Fibroblast of lung (primary cell): Measurements from ENCODE around the gene ATP6V0C. TPM values are rescaled to one million over a fixed set of nuclear protein-coding genes. Genes with fewer than 3 reads are reported as not detected.

Experiments
- DNase-seq, 2 donors: peaks; one replicate each; pipeline versions ENCODE4 v3.0.0 to v3.0.0-alpha.2; 2010; ENCODE audit warnings: low read depth in 2 of 2
- H2AFZ ChIP-seq: 2 replicates; pipeline ENCODE4 v1.5.1; 2012; ENCODE audit warnings: low read length, control low read depth, inconsistent platforms
- H3K27ac ChIP-seq: 2 replicates; pipeline ENCODE4 v1.5.1; 2011; ENCODE audit warnings: low read length, control low read depth; ENCODE audit not compliant: insufficient read depth
- H3K27me3 ChIP-seq: 2 replicates; pipeline ENCODE4 v1.5.1; 2011; ENCODE audit warnings: mild to moderate bottlenecking, low read length; ENCODE audit not compliant: control insufficient read depth, insufficient read depth
- H3K36me3 ChIP-seq: 2 replicates; pipeline ENCODE4 v1.5.1; 2011; ENCODE audit warnings: low read length; ENCODE audit not compliant: control insufficient read depth, insufficient read depth
- H3K4me1 ChIP-seq: 2 replicates; pipeline ENCODE4 v1.5.1; 2011; ENCODE audit warnings: low read length; ENCODE audit not compliant: control insufficient read depth, insufficient read depth; ENCODE audit errors: extremely low read depth
- H3K4me2 ChIP-seq: 2 replicates; pipeline ENCODE4 v1.5.1; 2011; ENCODE audit warnings: low read length, control low read depth; ENCODE audit not compliant: insufficient read depth; ENCODE audit errors: extremely low read depth
- H3K4me3 ChIP-seq, 4 experiments: fragments of 200-600 bp in 1 of 4; sonication (generic) in 1 of 4; replicated peaks in 1 of 4; 2 replicates each; pipeline ENCODE4 v1.5.1; 2011 to 2016; ENCODE audit warnings: low read length in 4 of 4, low read depth in 3 of 4, mild to moderate bottlenecking in 3 of 4, control low read depth in 2 of 4, inconsistent platforms in 1 of 4, mixed read lengths in 1 of 4; ENCODE audit not compliant: insufficient read depth in 1 of 4; ENCODE audit errors: control extremely low read depth in 1 of 4
- H3K79me2 ChIP-seq: 2 replicates; pipeline ENCODE4 v1.5.1; 2012; ENCODE audit warnings: mild to moderate bottlenecking, low read length, inconsistent platforms; ENCODE audit not compliant: control insufficient read depth, insufficient read depth
- H3K9ac ChIP-seq: 2 replicates; pipeline ENCODE4 v1.5.1; 2011; ENCODE audit warnings: mild to moderate bottlenecking, low read length, control low read depth; ENCODE audit not compliant: insufficient read depth
- H3K9me3 ChIP-seq: 2 replicates; pipeline ENCODE4 v1.5.1; 2012; ENCODE audit warnings: low read depth, low read length; ENCODE audit not compliant: control insufficient read depth, insufficient read depth
- H4K20me1 ChIP-seq: 2 replicates; pipeline ENCODE4 v1.5.1; 2011; ENCODE audit warnings: low read length; ENCODE audit not compliant: control insufficient read depth, insufficient read depth; ENCODE audit errors: extremely low read depth
- CTCF ChIP-seq, 2 donors: IDR thresholded peaks in 1 of 2; conservative IDR thresholded peaks in 1 of 2; 1 replicate in 1 of 2; 2 replicates in 1 of 2; pipeline ENCODE4 v1.5.1; 2011 to 2012; ENCODE audit warnings: low read length in 2 of 2, control low read depth in 1 of 2, inconsistent platforms in 1 of 2, low read depth in 1 of 2, mild to moderate bottlenecking in 1 of 2
- EZH2 ChIP-seq: IDR thresholded peaks from 2 replicates; pipeline ENCODE4 v1.5.1; 2012; ENCODE audit warnings: low read length, control low read depth, mild to moderate bottlenecking; ENCODE audit errors: missing control alignments
- polyA plus RNA-seq, 2 donors: library from polyadenylated mRNA; depleted of rRNA in 1 of 2; stranded (reverse) in 1 of 2; unstranded in 1 of 2; fragments of >200 nt; gene quantifications; 2 replicates each; pipeline ENCODE4 v1.2.1, GENCODE V29; 2011 to 2012; ENCODE audit warnings: missing spikeins in 1 of 2
- total RNA-seq: library from RNA; depleted of rRNA; stranded (reverse); fragments of >200 nt; gene quantifications from 2 replicates; pipeline ENCODE4 v1.2.1, GENCODE V29; 2014

ATP6V0C gene
- total and polyA plus RNA-seq, 2 donors (not counting 1 experiment from before 2014, with no cell fraction given), result 11.2 to 43.0 TPM

GRCh38 chr16:2518823-2519710 is 5.3 kb downstream of the ATP6V0C start:
- DNase-seq, result no peak
- H3K4me2 ChIP-seq, result no peak overlapping the region

DNA sequence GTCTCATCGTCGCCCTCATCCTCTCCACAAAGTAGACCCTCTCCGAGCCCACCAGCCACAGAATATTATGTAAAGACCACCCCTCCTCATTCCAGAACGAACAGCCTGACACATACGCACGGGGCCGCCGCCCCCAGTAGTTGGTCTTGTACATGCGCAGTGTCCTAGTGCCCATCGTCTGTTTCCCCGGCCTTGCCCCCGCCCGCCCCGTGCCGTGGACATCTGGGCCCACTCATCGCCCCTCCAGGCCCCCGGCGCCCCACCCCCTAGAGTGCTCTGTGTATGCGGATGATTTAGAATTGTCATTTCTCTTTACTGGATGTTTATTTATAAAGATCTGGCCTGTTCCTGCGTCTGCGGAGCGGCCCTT is 5.9 kb downstream of the ATP6V0C start:
- H3K79me2 ChIP-seq, result peaks cover 64% of the 10 kb centered on the region
- H3K27ac ChIP-seq, result peak overlapping the region; percentile 2
- H3K4me3 ChIP-seq, result peak overlapping the region in 2 of 4 experiments; percentile 7 to 38

More at GRCh38 chr16:2518823-2519710, 5.3 kb downstream of the ATP6V0C start:
- Histone ChIP-seq H3K9ac (no peak overlapping the region), H3K4me3 (no peak overlapping the region), H3K36me3 (peaks cover 21% of the 10 kb centered on the region), H2AFZ (no peak overlapping the region), H3K9me3 (no peaks in the 10 kb centered on the region), H3K27ac (peak overlapping the region; percentile 2), H3K79me2 (peaks cover 70% of the 10 kb centered on the region), H3K27me3 (no peaks in the 10 kb centered on the region), H4K20me1 (peaks cover 2% of the 10 kb centered on the region), H3K4me1 (peaks cover 16% of the 10 kb centered on the region)
- TF ChIP-seq CTCF (conservative IDR thresholded peaks at IDR 0.05 in 1 of 2, IDR thresholded peaks at IDR 0.05 in 1 of 2; ENCODE audit: low read depth in 1 of 2, low read length in 2 of 2), result no peak
- no peak for TF ChIP-seq EZH2

More for the DNA sequence above, 5.9 kb downstream of the ATP6V0C start:
- Histone ChIP-seq H3K9me3 (no peaks in the 10 kb centered on the region), H3K27me3 (no peaks in the 10 kb centered on the region), H3K9ac (no peak overlapping the region), H3K4me1 (peaks cover 16% of the 10 kb centered on the region), H3K36me3 (peaks cover 25% of the 10 kb centered on the region), H4K20me1 (peaks cover 2% of the 10 kb centered on the region), H3K4me2 (peak overlapping the region; percentile 52), H2AFZ (no peak overlapping the region)
- TF ChIP-seq EZH2 (no peak), CTCF (conservative IDR thresholded peaks at IDR 0.05 in 1 of 2, IDR thresholded peaks at IDR 0.05 in 1 of 2; ENCODE audit: low read depth in 1 of 2, low read length in 2 of 2) (no peak)
- no peak for DNase-seq
